ENCODE data around the gene CDH16.
"Not testable (repeated sequence)": the region's sequence is repeated elsewhere in the genome, so short reads cannot be mapped to it uniquely, and the experiment has no call there.

The CDH16 gene

DNA sequence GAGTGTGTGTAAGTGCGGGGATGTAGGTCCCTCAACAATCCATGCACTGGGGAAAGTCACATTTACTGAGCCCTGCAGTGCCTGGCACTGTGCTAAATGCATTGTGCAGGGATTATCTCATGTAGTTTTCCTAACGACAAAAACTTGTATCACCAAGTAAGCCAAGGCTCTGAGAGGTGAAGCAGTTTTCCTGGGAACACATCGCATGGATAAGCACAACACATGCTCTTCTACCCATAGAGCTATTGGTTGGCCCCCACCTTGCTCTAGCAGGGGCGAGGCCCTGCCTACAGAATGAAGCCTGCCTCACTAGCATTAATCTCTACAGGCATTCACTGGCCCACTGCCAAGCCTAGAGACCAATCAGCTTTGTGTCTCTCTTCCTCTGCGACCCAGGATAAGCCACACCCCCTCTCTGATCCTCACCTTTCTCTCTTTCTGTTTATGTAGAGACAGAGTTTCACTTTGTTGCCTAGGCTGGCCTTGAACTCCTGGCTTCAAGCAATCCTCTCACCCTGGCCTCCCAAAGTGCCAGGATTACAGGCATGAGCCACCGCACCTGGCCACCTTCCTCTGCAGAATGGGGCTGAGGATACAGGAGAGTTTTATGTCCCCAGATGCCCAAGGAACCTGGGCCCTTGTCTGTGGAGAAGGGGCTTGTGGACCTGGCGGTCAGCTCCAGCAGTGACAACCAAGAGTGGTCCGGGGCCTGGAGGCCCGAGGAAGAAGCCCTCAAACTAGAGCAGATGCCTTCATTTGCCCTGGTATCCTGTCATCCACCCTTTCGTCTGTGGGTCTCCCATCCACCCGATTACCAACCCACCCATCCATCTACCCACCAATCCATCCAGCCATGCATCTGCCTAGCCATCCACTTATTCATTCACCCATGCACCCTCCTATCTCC, 12.8 kb downstream of the CDH16 start:
- no peaks in the 10 kb centered on the region for H3K9me3 Mint-ChIP-seq
- no peaks in the 10 kb centered on the region for H3K27me3 Mint-ChIP-seq (ENCODE audit: low read depth)
- H3K36me3 Mint-ChIP-seq (ENCODE audit: low read depth): no peaks in the 10 kb centered on the region
- H3K4me1 Mint-ChIP-seq (ENCODE audit: low read depth): peaks cover 6% of the 10 kb centered on the region
- no peak for DNase-seq (ENCODE audit: low spot score)
- H3K4me3 Mint-ChIP-seq: no peak overlapping the region
- no peak overlapping the region for H3K27ac Mint-ChIP-seq

DNA sequence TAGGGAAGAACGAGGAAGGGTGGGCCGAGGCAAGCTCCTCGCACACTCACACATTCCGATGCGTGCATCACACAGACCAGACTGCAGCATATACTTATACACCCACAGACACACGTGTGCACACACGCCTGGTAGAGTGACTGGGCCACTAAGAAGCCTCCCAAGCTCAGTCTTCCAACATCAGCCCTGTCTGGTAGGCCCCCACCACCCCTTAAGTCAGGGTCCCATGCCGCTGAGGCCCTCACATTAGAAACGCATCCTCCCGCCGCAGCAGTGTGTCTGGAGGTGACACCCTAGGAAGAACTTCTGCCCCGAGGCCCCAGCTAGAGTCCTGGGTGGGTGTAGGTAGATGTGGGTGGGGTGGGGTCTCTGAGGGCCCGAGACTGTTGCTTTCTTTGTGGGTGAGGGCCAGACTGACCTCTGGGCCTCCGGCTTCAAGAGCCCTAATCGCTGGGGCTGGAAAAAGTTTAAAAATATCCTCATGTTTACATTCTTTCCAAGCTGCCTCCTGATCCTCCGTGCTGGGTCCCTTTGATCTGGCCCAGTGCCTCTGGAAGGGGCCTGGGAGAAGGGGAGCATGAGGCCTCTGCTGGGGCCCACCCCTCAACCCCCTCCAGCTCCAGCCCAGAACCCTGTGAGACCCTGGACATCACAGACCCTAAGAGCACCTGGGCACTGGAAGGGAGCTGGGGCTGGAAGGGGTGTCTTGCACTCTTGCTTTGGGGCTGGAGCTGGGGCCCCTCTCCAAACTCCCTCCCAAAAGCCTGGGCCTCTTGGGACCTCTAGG, 13.6 kb downstream of the CDH16 start:
- H3K36me3 Mint-ChIP-seq (ENCODE audit: low read depth): no peaks in the 10 kb centered on the region
- no peaks in the 10 kb centered on the region for H3K27me3 Mint-ChIP-seq (ENCODE audit: low read depth)
- DNase-seq (ENCODE audit: low spot score): no peak
- peaks cover 6% of the 10 kb centered on the region for H3K4me1 Mint-ChIP-seq (ENCODE audit: low read depth)
- H3K9me3 Mint-ChIP-seq: no peaks in the 10 kb centered on the region
- H3K27ac Mint-ChIP-seq: no peak overlapping the region
- H3K4me3 Mint-ChIP-seq: no peak overlapping the region

DNA sequence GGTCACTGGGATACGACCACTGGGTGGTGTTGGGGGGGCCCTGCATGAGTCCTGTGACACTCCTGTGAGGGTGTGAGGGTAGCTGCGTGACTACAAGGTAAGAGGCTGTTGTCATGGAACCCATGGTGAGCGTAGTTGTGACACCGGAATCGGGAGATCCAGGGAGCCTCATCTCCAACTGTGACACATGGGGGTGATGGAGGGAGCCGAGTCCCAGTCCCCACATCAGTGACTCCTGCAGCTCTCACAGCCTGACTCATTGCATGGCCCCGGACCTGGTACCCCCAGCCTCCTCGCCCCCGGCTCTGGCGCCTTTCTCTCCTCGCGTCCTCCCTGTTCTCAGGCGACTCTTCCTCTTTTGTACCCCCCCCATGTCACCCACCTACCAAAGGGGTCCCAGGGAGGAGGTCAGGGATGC, 14.2 kb downstream of the CDH16 start:
- Mint-ChIP-seq H3K4me3 (no peak overlapping the region), H3K27ac (no peak overlapping the region), H3K9me3 (no peaks in the 10 kb centered on the region), H3K4me1 (ENCODE audit: low read depth) (peaks cover 6% of the 10 kb centered on the region), H3K27me3 (ENCODE audit: low read depth) (no peaks in the 10 kb centered on the region), H3K36me3 (ENCODE audit: low read depth) (no peaks in the 10 kb centered on the region)
- DNase-seq (ENCODE audit: low spot score): no peak

DNA sequence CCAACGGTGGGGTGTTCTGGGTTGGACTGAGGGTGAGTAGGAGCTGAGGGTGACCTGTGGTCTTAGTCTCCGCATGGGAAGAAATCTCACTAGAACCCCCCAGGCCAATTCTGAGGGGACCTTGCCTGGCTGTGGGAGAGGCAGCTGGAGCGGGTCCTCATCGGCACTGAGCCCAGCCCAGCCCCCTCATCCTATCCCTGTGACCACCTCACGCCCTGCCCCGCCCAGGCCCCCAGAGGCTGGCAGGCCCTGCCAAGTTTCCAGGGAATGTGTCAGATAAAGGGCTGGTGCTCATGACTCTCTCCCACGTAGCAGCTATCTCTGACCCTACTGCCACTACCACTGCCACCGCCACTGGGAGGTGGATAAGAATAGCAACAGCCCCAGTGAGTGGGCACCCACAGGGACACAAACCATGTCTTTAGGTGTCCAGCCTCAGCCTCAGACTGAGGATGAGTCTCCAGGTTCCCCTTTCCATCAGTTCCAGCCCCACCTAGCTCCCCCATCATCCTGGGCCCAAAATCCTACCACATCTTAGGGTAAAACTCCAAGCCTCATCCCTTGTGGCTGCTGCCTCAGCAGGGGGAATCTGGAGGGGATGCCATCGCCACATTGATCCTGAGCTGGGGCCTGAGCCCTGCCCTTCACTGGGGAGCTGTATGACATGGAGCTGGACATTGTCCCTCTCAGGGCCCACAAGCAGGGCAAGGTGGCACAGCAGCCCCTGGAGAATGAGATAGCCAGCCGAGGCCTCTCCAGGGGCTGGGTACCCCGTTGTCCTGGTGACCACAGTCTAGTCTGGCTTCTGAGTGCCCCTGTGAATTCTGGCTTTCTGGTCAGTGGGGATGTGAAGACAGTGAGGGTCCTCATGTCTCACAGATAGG, 14.9 kb downstream of the CDH16 start:
- peaks cover 6% of the 10 kb centered on the region for H3K4me1 Mint-ChIP-seq (ENCODE audit: low read depth)
- no peaks in the 10 kb centered on the region for H3K36me3 Mint-ChIP-seq (ENCODE audit: low read depth)
- DNase-seq (ENCODE audit: low spot score): no peak
- no peak overlapping the region for H3K4me3 Mint-ChIP-seq
- no peak overlapping the region for H3K27ac Mint-ChIP-seq
- H3K9me3 Mint-ChIP-seq: no peaks in the 10 kb centered on the region
- no peaks in the 10 kb centered on the region for H3K27me3 Mint-ChIP-seq (ENCODE audit: low read depth)

DNA sequence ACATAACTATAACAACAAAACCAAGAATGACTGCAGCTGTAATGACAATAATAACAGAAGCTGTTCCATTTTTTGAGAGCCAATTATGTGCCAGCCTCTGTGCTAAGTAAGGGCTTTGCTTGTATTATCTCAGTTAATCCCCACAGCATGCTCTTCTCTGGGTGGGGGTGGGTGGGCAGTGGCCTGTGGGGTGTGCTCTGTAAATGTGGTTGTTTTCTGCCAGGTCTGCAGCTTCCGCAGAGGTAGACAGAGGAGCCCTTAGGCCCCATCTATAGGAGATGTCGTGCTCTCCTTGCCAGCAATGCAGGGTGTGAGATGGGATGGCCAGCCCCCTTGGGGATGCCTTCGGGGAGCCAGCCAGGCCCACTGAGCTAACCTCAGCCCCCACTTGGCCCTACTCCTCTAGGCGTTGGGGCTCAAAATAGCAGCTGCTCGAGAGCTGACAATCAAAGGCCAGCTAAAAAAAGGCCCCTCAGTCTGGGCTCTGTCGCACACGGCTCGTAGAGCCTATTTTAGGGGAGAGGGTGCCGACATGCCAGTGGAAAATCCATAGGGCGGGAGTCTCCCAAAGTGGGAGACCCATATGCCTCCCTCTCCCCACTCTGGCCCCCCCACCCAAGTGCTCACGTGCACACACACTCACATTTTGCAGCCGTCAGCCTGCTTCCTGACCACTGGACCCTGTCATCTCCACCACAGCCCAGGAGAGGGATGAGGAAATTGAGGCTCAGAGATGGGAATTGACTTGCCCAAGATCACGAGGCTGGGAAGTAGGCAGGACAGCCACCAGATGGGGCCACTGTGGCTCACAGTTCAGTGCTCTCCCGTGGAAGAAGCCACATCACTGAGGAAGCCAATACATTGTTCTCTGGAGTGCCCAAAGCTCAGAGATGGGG, 15.8 kb downstream of the CDH16 start:
- Mint-ChIP-seq H3K27me3 (ENCODE audit: low read depth) (no peaks in the 10 kb centered on the region), H3K9me3 (no peaks in the 10 kb centered on the region), H3K4me3 (no peak overlapping the region), H3K27ac (no peak overlapping the region), H3K4me1 (ENCODE audit: low read depth) (peaks cover 6% of the 10 kb centered on the region), H3K36me3 (ENCODE audit: low read depth) (no peaks in the 10 kb centered on the region)
- no peak for DNase-seq (ENCODE audit: low spot score)

DNA sequence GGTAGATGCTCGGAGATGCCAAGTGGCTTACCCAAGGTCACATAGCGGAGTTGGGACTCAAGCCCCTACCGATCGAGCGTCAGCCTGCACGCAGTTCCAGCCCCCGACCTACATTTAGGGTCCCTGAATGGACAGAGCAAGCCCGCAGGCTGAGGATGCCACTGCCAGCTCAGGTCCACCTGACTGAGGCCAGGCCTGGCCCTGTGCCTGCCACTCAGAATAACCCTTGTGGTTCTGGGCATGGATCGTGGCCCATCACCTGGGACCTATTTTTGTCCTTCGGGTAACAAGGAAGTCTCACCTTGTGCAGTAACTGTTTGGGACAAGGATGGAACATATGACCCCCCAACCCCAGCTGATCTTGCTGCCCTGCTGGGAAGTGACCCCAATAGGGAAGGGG, 17.1 kb downstream of the CDH16 start:
- H3K4me1 Mint-ChIP-seq (ENCODE audit: low read depth): peaks cover 6% of the 10 kb centered on the region
- H3K4me3 Mint-ChIP-seq: no peak overlapping the region
- no peak overlapping the region for H3K27ac Mint-ChIP-seq
- H3K9me3 Mint-ChIP-seq: no peaks in the 10 kb centered on the region
- no peaks in the 10 kb centered on the region for H3K27me3 Mint-ChIP-seq (ENCODE audit: low read depth)
- no peak for DNase-seq (ENCODE audit: low spot score)
- no peaks in the 10 kb centered on the region for H3K36me3 Mint-ChIP-seq (ENCODE audit: low read depth)

DNA sequence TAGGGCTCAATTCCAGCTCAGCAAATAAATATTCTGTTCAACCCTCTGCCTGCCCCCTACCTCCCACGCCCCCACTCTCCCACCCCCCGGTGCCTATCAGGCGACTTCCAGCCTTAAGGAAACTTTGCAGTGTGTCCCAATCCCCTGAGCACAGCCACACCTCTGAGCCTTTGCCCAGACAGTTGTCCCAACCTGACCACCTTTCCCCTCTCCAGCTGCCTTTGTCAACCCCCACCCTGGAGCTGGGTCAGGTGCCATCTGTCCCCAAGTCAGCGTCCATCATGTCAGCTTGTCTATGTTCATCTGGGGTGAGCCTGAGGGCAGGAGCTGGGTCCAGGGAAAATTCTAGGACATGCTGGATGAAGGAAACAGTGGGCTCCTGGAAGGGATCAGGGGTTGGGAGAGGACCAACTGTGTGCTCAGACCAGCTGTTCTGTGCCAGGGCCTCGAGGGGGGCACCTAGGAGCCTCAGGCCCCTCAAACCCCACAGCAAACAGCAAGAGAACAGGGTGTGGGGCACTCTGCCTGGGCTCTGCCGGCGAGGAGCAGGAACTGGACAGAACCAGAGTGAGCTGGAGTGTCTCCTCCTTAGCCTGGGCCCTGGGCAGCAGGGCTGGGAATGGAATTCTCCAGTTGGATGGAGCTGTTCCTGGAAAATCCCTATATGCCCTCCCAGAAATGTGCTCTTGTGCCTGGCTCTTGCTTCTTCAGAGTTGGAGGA, 17.8 kb downstream of the CDH16 start:
- Mint-ChIP-seq H3K27ac (no peak overlapping the region), H3K4me3 (no peak overlapping the region), H3K4me1 (ENCODE audit: low read depth) (peaks cover 2% of the 10 kb centered on the region), H3K27me3 (ENCODE audit: low read depth) (no peaks in the 10 kb centered on the region), H3K36me3 (ENCODE audit: low read depth) (no peaks in the 10 kb centered on the region), H3K9me3 (no peaks in the 10 kb centered on the region)
- DNase-seq (ENCODE audit: low spot score): no peak

DNA sequence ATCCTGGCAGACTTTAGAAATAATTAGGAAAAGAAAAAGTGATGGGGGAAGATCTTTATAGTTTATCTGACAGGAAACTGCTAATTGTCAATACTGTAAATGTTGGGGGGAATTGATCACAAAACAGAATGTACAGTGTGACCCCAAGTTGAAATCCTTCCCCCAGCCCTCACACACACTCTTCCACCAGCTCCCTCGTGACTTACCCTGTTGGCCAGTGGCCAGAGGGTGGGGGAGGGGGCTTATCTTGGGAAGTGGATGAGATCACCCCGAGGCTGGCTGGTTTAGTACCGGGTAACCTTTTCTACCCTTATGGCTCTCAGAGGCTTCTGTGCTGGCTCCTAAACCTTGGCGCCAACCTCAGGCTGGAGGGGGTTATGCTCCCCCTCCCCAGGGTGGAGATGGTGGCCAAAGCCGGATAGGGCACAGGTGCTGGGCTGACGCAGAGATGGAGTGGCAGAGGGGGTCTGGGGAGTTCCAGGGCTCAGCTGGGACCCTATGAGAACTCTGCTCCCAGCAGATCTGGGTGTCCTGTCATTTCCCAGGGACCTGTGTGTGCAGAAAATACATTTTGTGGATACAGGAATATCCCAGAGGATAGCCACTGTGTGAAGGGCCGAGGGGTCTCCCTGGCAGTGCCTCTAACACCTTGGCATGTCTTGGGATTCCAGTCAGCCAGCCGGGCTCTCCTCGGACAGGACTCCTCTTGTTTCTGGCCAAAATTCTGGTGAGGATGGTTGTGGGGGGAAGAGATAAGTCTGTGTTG, 18.6 kb downstream of the CDH16 start:
- Mint-ChIP-seq H3K27me3 (ENCODE audit: low read depth) (no peaks in the 10 kb centered on the region), H3K27ac (no peak overlapping the region)

DNA sequence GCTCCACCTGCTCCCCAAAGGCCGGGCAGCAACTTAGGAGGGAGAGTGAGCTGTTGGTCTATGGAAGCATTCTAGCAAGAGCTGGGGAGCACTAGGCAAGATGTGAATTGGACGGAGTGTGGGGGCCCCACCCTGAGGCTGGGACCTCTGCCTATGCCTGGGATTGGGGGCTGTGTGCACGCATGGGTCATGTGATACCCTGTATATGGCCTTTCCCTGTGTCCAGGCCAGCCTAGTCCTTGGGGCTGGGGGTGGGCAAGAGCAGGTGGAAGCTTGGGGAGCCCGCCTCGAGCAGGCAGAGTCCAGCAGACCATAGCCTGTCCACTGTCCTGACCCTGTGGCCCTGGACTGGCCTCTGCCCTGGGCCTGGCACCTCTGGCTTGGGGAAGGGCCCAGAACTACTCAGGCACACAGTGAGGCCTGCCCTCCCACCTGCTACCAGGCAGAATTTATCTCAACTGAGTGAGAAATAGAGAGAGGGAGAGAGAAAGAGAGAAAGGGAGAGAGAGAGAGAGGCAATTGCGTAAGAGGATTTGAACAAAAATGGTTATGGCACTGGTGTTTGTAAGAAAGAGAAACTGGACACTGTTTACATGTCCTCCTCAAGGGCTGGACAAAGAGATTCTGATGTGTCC, 19.3 kb downstream of the CDH16 start:
- no peak for DNase-seq (ENCODE audit: low spot score)
- Mint-ChIP-seq H3K9me3 (no peaks in the 10 kb centered on the region), H3K27me3 (ENCODE audit: low read depth) (no peaks in the 10 kb centered on the region), H3K36me3 (ENCODE audit: low read depth) (no peaks in the 10 kb centered on the region), H3K4me3 (no peak overlapping the region), H3K4me1 (ENCODE audit: low read depth) (no peaks in the 10 kb centered on the region), H3K27ac (no peak overlapping the region)

More for the DNA sequence above, 18.6 kb downstream of the CDH16 start:
- DNase-seq (ENCODE audit: low spot score): no peak
- H3K9me3 Mint-ChIP-seq: no peaks in the 10 kb centered on the region
- H3K4me1 Mint-ChIP-seq (ENCODE audit: low read depth): no peaks in the 10 kb centered on the region
- no peak overlapping the region for H3K4me3 Mint-ChIP-seq
- no peaks in the 10 kb centered on the region for H3K36me3 Mint-ChIP-seq (ENCODE audit: low read depth)

DNA sequence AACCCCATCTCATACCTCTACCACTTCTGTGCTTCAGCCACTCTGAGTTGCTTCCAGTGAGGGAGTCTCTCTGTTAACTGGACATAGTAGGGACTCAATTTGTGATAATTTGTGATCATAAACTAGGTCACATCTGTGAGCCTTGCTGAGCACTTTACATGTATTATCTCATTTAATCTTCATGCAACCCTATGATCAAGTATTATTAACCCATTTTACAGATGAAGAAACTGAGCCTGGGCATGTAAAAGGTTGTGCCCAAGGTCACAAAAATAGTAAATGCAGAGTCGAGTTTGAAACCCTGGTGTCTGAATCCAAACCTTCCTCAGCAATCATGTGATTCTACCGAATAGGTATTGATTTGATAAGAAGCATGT, 19.8 kb downstream of the CDH16 start:
- Mint-ChIP-seq H3K4me3 (no peak overlapping the region), H3K9me3 (no peaks in the 10 kb centered on the region), H3K27me3 (ENCODE audit: low read depth) (no peaks in the 10 kb centered on the region), H3K4me1 (ENCODE audit: low read depth) (no peaks in the 10 kb centered on the region), H3K36me3 (ENCODE audit: low read depth) (no peaks in the 10 kb centered on the region), H3K27ac (no peak overlapping the region)
- no peak for DNase-seq (ENCODE audit: low spot score)

DNA sequence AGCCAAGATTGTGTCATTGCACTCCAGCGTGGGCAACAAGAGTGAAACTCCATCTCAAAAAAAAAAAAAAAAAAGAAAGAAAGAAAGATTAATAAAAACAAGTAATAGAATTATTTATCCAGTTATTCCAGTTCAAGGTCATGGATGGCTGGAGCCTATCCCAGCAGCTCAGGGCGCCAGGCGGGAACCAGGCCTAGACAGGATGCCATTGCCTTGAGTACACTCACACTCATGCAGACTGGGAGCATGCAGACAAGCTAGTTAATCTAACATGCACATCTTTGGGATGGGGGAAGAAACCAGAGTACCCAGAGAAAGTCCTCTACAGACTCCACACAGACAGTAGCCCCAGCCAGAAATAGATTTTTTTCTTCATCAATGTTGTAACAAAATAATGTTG, 20.5 kb downstream of the CDH16 start:
- Mint-ChIP-seq H3K36me3 (ENCODE audit: low read depth) (peaks cover under 1% of the 10 kb centered on the region), H3K27ac (no peak overlapping the region), H3K27me3 (ENCODE audit: low read depth) (no peaks in the 10 kb centered on the region), H3K9me3 (no peaks in the 10 kb centered on the region), H3K4me1 (ENCODE audit: low read depth) (peaks cover under 1% of the 10 kb centered on the region), H3K4me3 (no peak overlapping the region)
- no peak for DNase-seq (ENCODE audit: low spot score)

DNA sequence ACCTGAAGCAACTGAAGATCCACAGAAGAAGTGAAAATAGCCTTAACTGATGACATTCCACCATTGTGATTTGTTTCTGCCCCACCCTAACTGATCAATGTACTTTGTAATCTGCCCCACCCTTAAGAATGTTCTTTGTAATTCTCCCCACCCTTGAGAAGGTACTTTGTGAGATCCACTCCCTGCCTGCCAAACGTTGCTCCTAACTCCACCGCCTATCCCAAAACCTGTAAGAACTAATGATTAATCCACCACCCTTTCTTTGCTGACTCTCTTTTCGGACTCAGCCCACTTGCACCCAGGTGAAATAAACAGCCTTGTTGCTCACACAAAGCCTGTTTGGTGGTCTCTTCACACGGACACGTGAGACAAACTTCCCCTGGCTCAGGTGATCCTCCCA, 22.0 kb downstream of the CDH16 start:
- not testable (repeated sequence) for H3K4me1 Mint-ChIP-seq (ENCODE audit: low read depth); H3K4me3 Mint-ChIP-seq; DNase-seq (ENCODE audit: low spot score); H3K9me3 Mint-ChIP-seq; H3K27ac Mint-ChIP-seq; H3K27me3 Mint-ChIP-seq (ENCODE audit: low read depth); H3K36me3 Mint-ChIP-seq (ENCODE audit: low read depth)

Data from T-helper 2 cell treated with Interferon-gamma antibody and Interleukin-4, amounts not matched to agents 5 μg/mL and 100 μg/mL, for 36 hours (primary cell).